ENCODE results near the gene CPNE1. TPM values are rescaled to one million over a fixed set of nuclear protein-coding genes. Genes with fewer than 3 reads are reported as not detected.

Gene CPNE1
- total and polyA plus RNA-seq, 10 of the 15 experiments (the other 5 are each of a cell fraction or from before 2014, with no cell fraction given) = 84.9 to 209 (median 146) TPM

- in situ Hi-C loops (cut with MboI) = no loop called here
- RAD21 ChIA-PET (ENCODE audit: unreplicated experiment) = no interaction called here
- WGBS (ENCODE audit: insufficient coverage, insufficient replicate concordance, low lambda C conversion rate, missing lambda C conversion rate) = 99% methylated on average over 9 of the region's 9 CpGs
Measured at GRCh38 chr20:35654415-35654814, 10.3 kb downstream of the CPNE1 start.

GRCh38 chr20:35653893-35654292 lies 10.8 kb downstream of the CPNE1 start:
- DNase-seq (ENCODE audit: low read depth, low spot score) (no peak), ATAC-seq (no peak), FAIRE-seq (no peak)
- H3K9ac ChIP-seq (ENCODE audit: control insufficient read depth, insufficient read depth, low read length) = no peak overlapping the region
- in situ Hi-C loops (cut with MboI) (no loop called here), intact Hi-C loops (cut with micrococcal nuclease; ENCODE audit: unreplicated experiment) (no loop called here)
- no peak for TF ChIP-seq PML (IDR thresholded peaks at IDR 0.05; ENCODE audit: low read length)
- peaks cover 19 to 30% of the 10 kb centered on the region in 2 experiments for H3K36me3 ChIP-seq (ENCODE audit: control insufficient read depth in 2 of 2, insufficient read depth in 2 of 2, low read length in 1 of 2)
- 97% methylated on average over 4 of the region's 4 CpGs for WGBS (ENCODE audit: insufficient coverage, insufficient replicate concordance, low lambda C conversion rate, missing lambda C conversion rate)
- no peak overlapping the region for H3K27ac ChIP-seq (ENCODE audit: control insufficient read depth, insufficient read depth)
- no peaks in the 10 kb centered on the region for H3K27me3 ChIP-seq (replicated peaks in 1 of 2; ENCODE audit: control insufficient read depth in 2 of 2, insufficient read depth in 2 of 2, low read length in 1 of 2)
- BruUV-seq (replicated peaks) = TSS peak; percentile 24
- H3K9me3 ChIP-seq (replicated peaks; ENCODE audit: control insufficient read depth, insufficient read depth, low read length) = no peaks in the 10 kb centered on the region
- H2AFZ ChIP-seq (ENCODE audit: control insufficient read depth, low read depth, low read length) = no peak overlapping the region
- H4K20me1 ChIP-seq (ENCODE audit: control insufficient read depth, insufficient read depth) = peaks cover 10% of the 10 kb centered on the region
- H3K79me2 ChIP-seq (ENCODE audit: control insufficient read depth, insufficient read depth, low read length) = peaks cover 84% of the 10 kb centered on the region
- H3K4me3 ChIP-seq = no peak overlapping the region
- no peak overlapping the region for H3K4me2 ChIP-seq (ENCODE audit: control insufficient read depth, insufficient read depth)
- ChIA-PET RAD21 (ENCODE audit: unreplicated experiment) (interaction anchor here (0.6 kb wide), 1 partner anchor 75 kb away, joined by 3 read pairs; no protein-coding TSS in a partner anchor), CTCF (interaction anchor here (1.2 kb wide), 1 partner anchor 36 kb away, joined by 4 read pairs; no protein-coding TSS in a partner anchor), POLR2A (interaction anchor here (0.7 kb wide), 1 partner anchor 88 kb away, joined by 3 read pairs; the partner anchor contains the start of gene RBM39), SMC1A (ENCODE audit: uncharacterized antibody, unreplicated experiment) (interaction anchor here (1.1 kb wide), 1 partner anchor 81 kb away, joined by 3 read pairs; no protein-coding TSS in a partner anchor)
- H3K4me1 ChIP-seq (ENCODE audit: control insufficient read depth, insufficient read depth, low read length) = no peaks in the 10 kb centered on the region

More at GRCh38 chr20:35654415-35654814, 10.3 kb downstream of the CPNE1 start:
- SMC1A ChIA-PET (ENCODE audit: uncharacterized antibody, unreplicated experiment) = interaction anchor here (1.3 to 1.5 kb wide), 2 partner anchors 16 to 24 kb away, joined by 3 to 4 read pairs; no protein-coding TSS in a partner anchor
- H3K4me1 ChIP-seq (ENCODE audit: control insufficient read depth, insufficient read depth, low read length) = no peaks in the 10 kb centered on the region
- peaks cover 10% of the 10 kb centered on the region for H4K20me1 ChIP-seq (ENCODE audit: control insufficient read depth, insufficient read depth)
- no peak for DNase-seq (ENCODE audit: low read depth, low spot score)
- H3K36me3 ChIP-seq (ENCODE audit: control insufficient read depth in 2 of 2, insufficient read depth in 2 of 2, low read length in 1 of 2) = peaks cover 19 to 30% of the 10 kb centered on the region in 2 experiments
- TF ChIP-seq POLR2A (IDR thresholded peaks at IDR 0.05; ENCODE audit: low read depth, low read length) = 0 out of 2 replicates have a peak, but pooled peaks have one; percentile 10
- no peak for TF ChIP-seq NR2F1 (conservative IDR thresholded peaks at IDR 0.05)
- ATAC-seq = no peak
- POLR2A ChIA-PET = interaction anchor here (0.6 to 0.7 kb wide), 2 partner anchors 88 to 198 kb away, joined by 3 to 10 read pairs; partner anchors contain the start of gene RBM39
- intact Hi-C loops (cut with micrococcal nuclease; ENCODE audit: unreplicated experiment) = no loop called here
- no peak for FAIRE-seq
- CTCF ChIA-PET = interaction anchor here (1.2 kb wide), 1 partner anchor 37 kb away, joined by 4 read pairs; no protein-coding TSS in a partner anchor
- H2AFZ ChIP-seq (ENCODE audit: control insufficient read depth, low read depth, low read length) = no peak overlapping the region
- H3K79me2 ChIP-seq (ENCODE audit: control insufficient read depth, insufficient read depth, low read length) = peaks cover 87% of the 10 kb centered on the region
- BruUV-seq (replicated peaks) = no TSS peak
- H3K4me2 ChIP-seq (ENCODE audit: control insufficient read depth, insufficient read depth) = no peak overlapping the region
- no peak overlapping the region for H3K9ac ChIP-seq (ENCODE audit: control insufficient read depth, insufficient read depth, low read length)
- H3K9me3 ChIP-seq (replicated peaks; ENCODE audit: control insufficient read depth, insufficient read depth, low read length) = no peaks in the 10 kb centered on the region
- H3K27me3 ChIP-seq (replicated peaks in 1 of 2; ENCODE audit: control insufficient read depth in 2 of 2, insufficient read depth in 2 of 2, low read length in 1 of 2) = no peaks in the 10 kb centered on the region
- no peak overlapping the region for H3K4me3 ChIP-seq
- H3K27ac ChIP-seq (ENCODE audit: control insufficient read depth, insufficient read depth) = no peak overlapping the region

All from GM12878 (cell line).